ENCODE measurements around the gene BCAR1. TPM values are rescaled to one million over a fixed set of nuclear protein-coding genes. Genes with fewer than 3 reads are reported as not detected.
"Not testable (repeated sequence)": the region's sequence is repeated elsewhere in the genome, so short reads cannot be mapped to it uniquely, and the experiment has no call there.

BCAR1 gene
- total RNA-seq, 6 donors from 2014 or later = 32.9 to 87.2 (median 61.7) TPM

DNA sequence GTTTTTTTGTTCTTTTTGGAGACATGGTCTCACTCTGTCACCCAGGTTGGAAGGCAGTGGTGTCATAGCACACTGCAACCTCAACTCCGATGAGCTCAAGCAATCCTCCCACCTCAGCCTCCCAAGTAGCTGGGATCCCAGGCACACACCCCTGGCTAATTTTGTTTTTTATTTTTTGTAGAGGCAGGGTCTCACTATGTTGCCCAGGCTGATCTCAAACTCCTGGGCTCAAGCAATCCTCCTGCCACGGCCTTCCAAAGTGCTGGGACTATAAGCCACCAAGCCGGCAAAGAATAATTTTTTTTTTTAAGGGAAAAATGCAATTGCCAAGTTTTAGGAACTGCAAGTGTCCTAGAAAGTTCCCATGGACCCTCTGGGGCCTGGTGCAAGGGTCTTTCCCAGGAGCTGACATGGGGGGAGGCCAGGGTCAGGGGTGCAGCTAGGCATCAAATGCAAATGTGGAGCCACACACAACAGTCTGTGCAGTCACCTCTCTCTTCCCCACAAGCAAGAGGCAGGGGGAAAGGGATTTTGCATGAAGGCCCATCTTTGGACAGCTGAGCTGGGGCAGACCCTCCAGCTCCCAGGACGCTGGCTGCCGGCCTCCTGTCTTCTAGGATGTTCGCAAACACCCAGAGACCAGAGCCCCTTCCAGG is 20.1 kb upstream of the BCAR1 start:
- H3K4me3 ChIP-seq = no peak overlapping the region
- DNase-seq (no peak), ATAC-seq (ENCODE audit: low FRiP score in 2 of 2) (no peak)
- no peaks in the 10 kb centered on the region for H3K27me3 ChIP-seq
- H3K9me3 ChIP-seq = no peaks in the 10 kb centered on the region
- H3K27ac ChIP-seq = peak overlapping the region in 2 of 4 donors; percentile 2 to 30
- H3K36me3 ChIP-seq = no peaks in the 10 kb centered on the region
- TF ChIP-seq POLR2AphosphoS5 (IDR thresholded peaks at IDR 0.05) (no peak), POLR2A (IDR thresholded peaks at IDR 0.05) (no peak), EP300 (IDR thresholded peaks at IDR 0.05) (no peak), CTCF (IDR thresholded peaks at IDR 0.05) (no peak)
- H3K4me1 ChIP-seq = peaks cover 11 to 24% (median 20%) of the 10 kb centered on the region in 4 donors
- WGBS, 2 donors = 76 to 89% methylated on average over 3 to 6 of the region's 6 CpGs

DNA sequence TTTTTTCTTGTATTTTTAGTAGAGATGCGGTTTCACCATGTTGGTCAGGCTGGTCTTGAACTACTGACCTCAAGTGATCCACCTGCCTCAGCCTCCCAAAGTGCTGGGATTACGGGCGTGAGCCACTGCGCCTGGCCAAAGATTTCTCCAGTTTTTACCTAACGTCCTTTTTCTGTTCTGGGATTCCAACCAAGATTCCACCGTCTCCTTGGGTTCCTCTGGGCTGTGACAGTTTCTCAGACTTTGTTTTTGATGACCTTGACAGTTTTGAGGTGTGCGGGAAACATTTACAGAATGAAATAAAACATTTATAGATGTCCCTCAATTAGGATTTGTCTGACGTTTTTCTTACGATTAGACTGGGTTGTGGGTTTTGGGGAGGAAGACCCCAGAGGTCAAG is 17.9 kb upstream of the BCAR1 start:
- Histone ChIP-seq H3K27me3 (peaks cover 0 to 14% (median 3%) of the 10 kb centered on the region in 4 donors), H3K4me1 (peaks cover 22 to 47% (median 30%) of the 10 kb centered on the region in 4 donors)
- not testable (repeated sequence) for H3K9me3 ChIP-seq; ATAC-seq (ENCODE audit: low FRiP score in 2 of 2); H3K27ac ChIP-seq; H3K4me3 ChIP-seq; H3K36me3 ChIP-seq; DNase-seq
- 89 to 90% methylated on average over 9 of the region's 9 CpGs for WGBS, 2 donors

GRCh38 chr16:75267631-75268264 is 16.3 kb upstream of the BCAR1 start:
- Histone ChIP-seq H3K4me1 (peaks cover 38 to 63% (median 46%) of the 10 kb centered on the region in 4 donors), H3K9me3 (no peaks in the 10 kb centered on the region), H3K27ac (peak overlapping the region; percentile 21 to 61 (median 38)), H3K36me3 (peaks cover 0 to 5% (median 0%) of the 10 kb centered on the region in 4 donors), H3K4me3 (no peak overlapping the region), H3K27me3 (peaks cover 0 to 14% (median 3%) of the 10 kb centered on the region in 4 donors)
- ATAC-seq (ENCODE audit: low FRiP score in 2 of 2) = peak in 1 of 2 donors; percentile 82
- peak in 1 of 2 donors; percentile 84 for DNase-seq
- WGBS, 2 donors = 57 to 93% methylated on average over 6 to 10 of the region's 10 CpGs
- peak in 1 of 2 donors; percentile 36 for TF ChIP-seq POLR2AphosphoS5 (IDR thresholded peaks at IDR 0.05)
- peak in 1 of 4 donors; percentile 16 for TF ChIP-seq POLR2A (IDR thresholded peaks at IDR 0.05)
- no peak for TF ChIP-seq CTCF (IDR thresholded peaks at IDR 0.05)

DNA sequence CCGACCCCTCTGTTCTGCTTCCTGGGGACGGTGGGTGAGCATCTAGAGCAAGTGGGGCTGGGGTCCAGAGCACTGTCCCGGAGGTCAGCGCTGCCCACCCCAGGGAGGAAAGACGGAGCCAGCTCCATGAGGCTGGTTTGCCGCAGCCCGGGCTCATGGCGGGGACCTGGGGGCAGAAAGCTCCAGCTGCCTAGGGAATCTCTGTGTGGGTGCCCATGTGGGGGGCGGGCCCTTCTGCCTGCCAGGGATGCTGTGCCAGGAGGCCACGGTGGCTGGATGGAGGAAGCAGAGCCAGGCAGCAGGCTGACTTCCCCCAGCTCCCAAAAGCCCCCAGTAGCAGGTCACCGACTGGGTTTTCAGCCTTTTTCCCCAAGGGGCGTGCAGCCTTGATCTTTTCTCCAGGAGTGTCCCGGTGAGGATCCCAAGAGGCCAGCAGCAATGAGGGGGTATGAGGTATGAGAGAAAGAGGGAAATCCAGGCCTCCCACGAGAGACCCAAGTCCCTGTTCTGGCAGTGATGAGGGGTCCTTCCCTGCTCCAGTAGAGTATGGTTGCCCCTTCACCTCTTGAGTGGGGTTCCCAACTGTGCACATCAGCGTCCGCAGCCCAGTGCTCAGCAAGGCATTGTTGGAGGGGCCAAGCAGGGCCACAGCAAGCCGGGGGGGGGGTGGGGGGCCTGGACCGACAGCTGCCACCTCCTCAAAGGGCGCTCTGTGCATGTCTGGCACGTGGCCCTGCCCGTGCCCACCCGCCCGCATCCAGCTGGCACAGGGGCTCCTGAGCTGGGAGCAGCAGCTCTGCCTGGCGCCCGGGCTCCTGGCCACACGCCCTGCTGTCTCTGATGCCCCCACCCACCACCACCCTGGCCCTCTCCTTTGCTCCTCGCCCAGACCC is 15.6 kb upstream of the BCAR1 start:
- H3K36me3 ChIP-seq = peaks cover 0 to 6% (median 0%) of the 10 kb centered on the region in 4 donors
- H3K4me3 ChIP-seq = peak overlapping the region in 1 of 4 donors; percentile 96
- peak overlapping the region in 1 of 4 donors; percentile 97 for H3K27ac ChIP-seq
- ATAC-seq (ENCODE audit: low FRiP score in 2 of 2) (no peak), DNase-seq (peak in 1 of 2 donors; percentile 79)
- TF ChIP-seq CTCF (IDR thresholded peaks at IDR 0.05) (no peak), POLR2A (IDR thresholded peaks at IDR 0.05) (no peak), POLR2AphosphoS5 (IDR thresholded peaks at IDR 0.05) (no peak), EP300 (IDR thresholded peaks at IDR 0.05) (no peak)
- H3K4me1 ChIP-seq = peaks cover 39 to 63% (median 47%) of the 10 kb centered on the region in 4 donors
- no peaks in the 10 kb centered on the region for H3K9me3 ChIP-seq
- WGBS, 2 donors = 70 to 87% methylated on average over 7 to 17 of the region's 27 CpGs
- H3K27me3 ChIP-seq = peaks cover 0 to 14% (median 3%) of the 10 kb centered on the region in 4 donors
